ENCODE data around the gene EXD3.

EXD3 gene

DNA sequence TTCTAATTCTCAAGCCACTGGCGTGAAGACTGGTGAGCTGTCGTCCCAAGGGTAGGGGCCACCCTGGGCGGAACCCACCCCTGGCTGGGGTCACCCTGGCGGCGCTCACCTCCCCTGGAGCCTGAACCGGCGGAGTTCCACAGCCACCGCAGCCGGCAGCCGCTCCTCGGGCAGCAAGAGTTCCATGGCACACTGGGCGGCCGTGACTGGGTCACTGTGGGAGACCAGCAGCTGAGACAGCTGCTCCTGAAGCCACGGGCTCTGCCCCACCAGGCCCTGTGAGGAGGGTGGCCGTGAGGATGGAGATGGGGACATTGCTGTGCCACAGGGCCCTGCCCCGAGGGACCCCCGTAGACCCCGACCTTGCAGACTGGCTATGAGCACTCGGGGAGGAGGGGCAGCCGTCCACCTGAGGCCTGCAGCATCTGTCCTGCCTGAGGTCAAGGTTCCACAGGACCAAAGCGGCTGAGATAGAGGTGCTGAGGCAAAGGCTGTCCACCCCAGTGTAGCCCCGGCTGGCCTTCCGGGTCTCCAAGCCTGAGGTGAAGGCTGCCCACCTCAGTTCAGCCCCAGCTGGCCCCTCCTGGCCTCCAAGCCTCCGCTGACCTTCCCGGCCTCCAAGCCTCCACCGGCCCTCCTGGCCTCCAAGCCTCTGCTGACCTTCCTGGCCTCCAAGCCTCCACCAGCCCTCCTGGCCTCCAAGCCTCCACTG, 70.3 kb downstream of the EXD3 start:
- TF ChIP-seq CTCF (IDR thresholded peaks at IDR 0.05; ENCODE audit: low read depth, low read length): no peak

GRCh38 chr9:137351781-137352501, 71.0 kb downstream of the EXD3 start:
- no peak for TF ChIP-seq CTCF (IDR thresholded peaks at IDR 0.05; ENCODE audit: low read depth, low read length)
- H3K4me3 ChIP-seq (ENCODE audit: low read depth, low read length): no peak overlapping the region

More for the DNA sequence above, 70.3 kb downstream of the EXD3 start:
- H3K4me3 ChIP-seq (ENCODE audit: low read depth, low read length): no peak overlapping the region

- TF ChIP-seq CTCF (IDR thresholded peaks at IDR 0.05; ENCODE audit: low read depth, low read length): no peak
- H3K4me3 ChIP-seq (ENCODE audit: low read depth, low read length): no peak overlapping the region
These were observed 72.0 kb downstream of the EXD3 start for GRCh38 chr9:137350696-137351584.

- TF ChIP-seq CTCF (IDR thresholded peaks at IDR 0.05; ENCODE audit: low read depth, low read length): no peak
- no peak overlapping the region for H3K4me3 ChIP-seq (ENCODE audit: low read depth, low read length)
These were observed 73.4 kb downstream of the EXD3 start for GRCh38 chr9:137349471-137350033.

DNA sequence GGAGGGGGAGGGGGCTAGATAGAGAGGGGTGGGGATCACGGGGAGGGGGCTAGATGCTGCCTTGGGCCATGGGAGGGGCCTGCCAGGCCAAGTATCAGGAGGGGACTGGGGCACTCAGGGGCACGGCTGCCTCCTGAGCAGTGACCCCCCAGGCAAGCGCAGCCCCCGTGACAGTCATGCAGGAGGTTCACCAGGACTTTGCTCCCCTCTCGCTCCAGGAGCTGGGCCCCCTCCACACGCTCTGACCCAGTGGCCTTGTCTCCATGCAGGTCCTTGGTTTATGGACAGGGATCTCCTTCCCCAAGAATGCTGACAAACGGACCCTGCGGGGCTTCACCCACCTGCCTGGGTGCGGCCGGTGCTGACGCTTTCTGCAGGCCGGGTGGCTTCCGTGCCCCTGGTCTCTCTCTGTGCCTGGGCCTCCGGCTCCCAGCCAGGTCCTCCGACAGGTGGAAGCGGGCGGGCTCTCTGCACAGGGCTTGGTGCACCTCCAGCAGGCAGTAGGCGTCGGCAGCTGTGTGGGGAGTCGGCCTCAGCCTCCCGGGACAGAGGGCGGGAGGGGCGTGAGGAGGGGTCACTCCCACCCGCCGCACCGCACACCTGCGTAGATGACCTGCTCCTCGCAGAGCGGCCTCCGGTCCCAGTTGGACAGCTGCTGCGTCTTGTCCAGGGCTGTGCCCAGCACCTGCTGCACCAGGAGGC, 74.0 kb downstream of the EXD3 start:
- no peak for TF ChIP-seq CTCF (IDR thresholded peaks at IDR 0.05; ENCODE audit: low read depth, low read length)
- no peak overlapping the region for H3K4me3 ChIP-seq (ENCODE audit: low read depth, low read length)

- no peak for TF ChIP-seq CTCF (IDR thresholded peaks at IDR 0.05; ENCODE audit: low read depth, low read length)
- H3K4me3 ChIP-seq (ENCODE audit: low read depth, low read length): no peak overlapping the region
These were observed 75.0 kb downstream of the EXD3 start for GRCh38 chr9:137347928-137348327.

Measured in WI38 (cell line).